MM.1S (cell line): ENCODE measurements around the gene SLC8B1.

Experiments used
- DNase-seq: peaks from one replicate; pipeline ENCODE4 v3.0.0-alpha.2; 2015
- H2AFZ ChIP-seq: fragments of 300-600 bp; sonication (generic); 2 replicates; pipeline ENCODE4 v1.6.0; 2016; ENCODE audit warnings: antibody characterized with exemption, low read length
- H3F3A ChIP-seq: fragments of 300-600 bp; sonication (generic); 2 replicates; pipeline ENCODE4 v1.6.1; 2016; ENCODE audit warnings: mild to moderate bottlenecking, antibody characterized with exemption, low read length, moderate library complexity, mixed read lengths; ENCODE audit not compliant: insufficient read depth
- H3K27ac ChIP-seq: fragments of 300-600 bp; sonication (generic); 2 replicates; pipeline ENCODE4 v1.5.1; 2016; ENCODE audit warnings: mild to moderate bottlenecking, low read length
- H3K27me3 ChIP-seq: fragments of 300-600 bp; sonication (generic); replicated peaks from 2 replicates; pipeline ENCODE4 v1.6.0; 2016; ENCODE audit warnings: low read length; ENCODE audit not compliant: insufficient read depth
- H3K36me3 ChIP-seq: fragments of 300-600 bp; sonication (generic); replicated peaks from 2 replicates; pipeline ENCODE4 v1.6.1; 2016; ENCODE audit warnings: mild to moderate bottlenecking, low read length, mixed read lengths; ENCODE audit not compliant: insufficient read depth
- H3K4me1 ChIP-seq: fragments of 300-600 bp; sonication (generic); 2 replicates; pipeline ENCODE4 v1.6.1; 2016; ENCODE audit warnings: low read length, mixed read lengths
- H3K4me2 ChIP-seq: fragments of 300-600 bp; sonication (generic); 2 replicates; pipeline ENCODE4 v1.6.0; 2016; ENCODE audit warnings: low read depth, low read length
- H3K4me3 ChIP-seq: fragments of 300-600 bp; sonication (generic); 2 replicates; pipeline ENCODE4 v1.5.1; 2016; ENCODE audit warnings: low read length, mixed read lengths
- H3K79me2 ChIP-seq: fragments of 300-600 bp; sonication (generic); 2 replicates; pipeline ENCODE4 v1.6.1; 2016; ENCODE audit warnings: mixed run types, low read length, mixed read lengths
- H3K9ac ChIP-seq: fragments of 300-600 bp; sonication (generic); 2 replicates; pipeline ENCODE4 v1.6.1; 2016; ENCODE audit warnings: low read length, mixed read lengths
- H3K9me2 ChIP-seq: fragments of 300-600 bp; sonication (generic); replicated peaks from 2 replicates; pipeline ENCODE4 v1.6.1; 2016; ENCODE audit warnings: mild to moderate bottlenecking, low read length, mixed read lengths; ENCODE audit not compliant: insufficient read depth
- H3K9me3 ChIP-seq: fragments of 300-600 bp; sonication (generic); replicated peaks from 2 replicates; pipeline ENCODE4 v1.6.1; 2016; ENCODE audit warnings: mild to moderate bottlenecking, low read length, mixed read lengths; ENCODE audit not compliant: insufficient read depth
- H4K20me1 ChIP-seq: fragments of 300-600 bp; sonication (generic); 2 replicates; pipeline ENCODE4 v1.6.1; 2016; ENCODE audit warnings: mild to moderate bottlenecking, low read length, moderate library complexity, mixed read lengths; ENCODE audit not compliant: insufficient read depth
- EZH2 ChIP-seq: fragments of 300-600 bp; sonication (generic); optimal IDR thresholded peaks from 2 replicates; pipeline ENCODE3; 2017; ENCODE audit warnings: low read depth, mild to moderate bottlenecking, antibody characterized with exemption, low read length, mixed read lengths
- EZH2phosphoT487 ChIP-seq: fragments of 300-600 bp; sonication (generic); IDR thresholded peaks from 2 replicates; pipeline ENCODE4 v1.6.1; 2018; ENCODE audit warnings: antibody characterized with exemption, low read length
- TF ChIP-seq, protein P1 (sequence below): fragments of 300-600 bp; sonication (generic); IDR thresholded peaks from 2 replicates; pipeline ENCODE4 v1.5.1; 2016; ENCODE audit warnings: antibody characterized with exemption, low read length, mixed read lengths

SLC8B1 gene

DNA sequence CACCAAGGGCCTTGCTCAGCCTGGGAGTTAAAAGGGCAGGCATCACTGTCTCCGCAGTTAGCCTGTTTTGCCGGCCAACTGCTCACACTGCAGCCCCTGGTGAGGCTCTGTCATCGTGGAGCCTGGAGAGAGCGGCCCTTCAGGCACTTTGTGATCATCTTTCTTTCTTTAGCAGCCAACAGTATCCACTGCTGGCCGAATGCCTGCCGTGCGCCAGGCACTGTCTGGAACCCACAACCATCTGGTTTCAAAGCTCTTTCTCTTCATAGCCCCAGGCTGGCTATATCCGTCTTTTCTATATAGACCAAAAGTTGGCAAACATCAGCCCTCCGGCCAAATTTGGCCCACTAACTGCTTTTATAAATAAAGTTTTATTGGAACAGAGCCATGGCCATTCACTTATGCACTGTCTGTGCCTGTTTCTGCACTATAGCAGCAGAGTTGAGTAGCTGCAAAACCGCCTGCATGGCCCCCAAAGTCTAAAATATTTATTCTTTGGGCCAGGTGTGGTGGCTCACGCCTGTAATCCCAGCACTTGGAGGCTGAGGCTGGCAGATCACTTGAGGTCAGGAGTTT lies 29.5 kb downstream of the SLC8B1 start:
- Histone ChIP-seq H4K20me1 (no peaks in the 10 kb centered on the region), H3K4me3 (no peak overlapping the region), H3F3A (no peaks in the 10 kb centered on the region), H3K27ac (no peak overlapping the region), H3K36me3 (no peaks in the 10 kb centered on the region), H3K9me3 (no peaks in the 10 kb centered on the region), H3K27me3 (no peaks in the 10 kb centered on the region), H3K4me1 (no peaks in the 10 kb centered on the region), H3K9me2 (no peaks in the 10 kb centered on the region), H3K9ac (no peak overlapping the region), H2AFZ (no peak overlapping the region), H3K79me2 (no peaks in the 10 kb centered on the region), H3K4me2 (no peak overlapping the region)
- TF ChIP-seq EZH2phosphoT487 (no peak), EZH2 (no peak)
- TF ChIP-seq, protein P1, sequence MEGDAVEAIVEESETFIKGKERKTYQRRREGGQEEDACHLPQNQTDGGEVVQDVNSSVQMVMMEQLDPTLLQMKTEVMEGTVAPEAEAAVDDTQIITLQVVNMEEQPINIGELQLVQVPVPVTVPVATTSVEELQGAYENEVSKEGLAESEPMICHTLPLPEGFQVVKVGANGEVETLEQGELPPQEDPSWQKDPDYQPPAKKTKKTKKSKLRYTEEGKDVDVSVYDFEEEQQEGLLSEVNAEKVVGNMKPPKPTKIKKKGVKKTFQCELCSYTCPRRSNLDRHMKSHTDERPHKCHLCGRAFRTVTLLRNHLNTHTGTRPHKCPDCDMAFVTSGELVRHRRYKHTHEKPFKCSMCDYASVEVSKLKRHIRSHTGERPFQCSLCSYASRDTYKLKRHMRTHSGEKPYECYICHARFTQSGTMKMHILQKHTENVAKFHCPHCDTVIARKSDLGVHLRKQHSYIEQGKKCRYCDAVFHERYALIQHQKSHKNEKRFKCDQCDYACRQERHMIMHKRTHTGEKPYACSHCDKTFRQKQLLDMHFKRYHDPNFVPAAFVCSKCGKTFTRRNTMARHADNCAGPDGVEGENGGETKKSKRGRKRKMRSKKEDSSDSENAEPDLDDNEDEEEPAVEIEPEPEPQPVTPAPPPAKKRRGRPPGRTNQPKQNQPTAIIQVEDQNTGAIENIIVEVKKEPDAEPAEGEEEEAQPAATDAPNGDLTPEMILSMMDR, result no peak
- DNase-seq, result no peak

DNA sequence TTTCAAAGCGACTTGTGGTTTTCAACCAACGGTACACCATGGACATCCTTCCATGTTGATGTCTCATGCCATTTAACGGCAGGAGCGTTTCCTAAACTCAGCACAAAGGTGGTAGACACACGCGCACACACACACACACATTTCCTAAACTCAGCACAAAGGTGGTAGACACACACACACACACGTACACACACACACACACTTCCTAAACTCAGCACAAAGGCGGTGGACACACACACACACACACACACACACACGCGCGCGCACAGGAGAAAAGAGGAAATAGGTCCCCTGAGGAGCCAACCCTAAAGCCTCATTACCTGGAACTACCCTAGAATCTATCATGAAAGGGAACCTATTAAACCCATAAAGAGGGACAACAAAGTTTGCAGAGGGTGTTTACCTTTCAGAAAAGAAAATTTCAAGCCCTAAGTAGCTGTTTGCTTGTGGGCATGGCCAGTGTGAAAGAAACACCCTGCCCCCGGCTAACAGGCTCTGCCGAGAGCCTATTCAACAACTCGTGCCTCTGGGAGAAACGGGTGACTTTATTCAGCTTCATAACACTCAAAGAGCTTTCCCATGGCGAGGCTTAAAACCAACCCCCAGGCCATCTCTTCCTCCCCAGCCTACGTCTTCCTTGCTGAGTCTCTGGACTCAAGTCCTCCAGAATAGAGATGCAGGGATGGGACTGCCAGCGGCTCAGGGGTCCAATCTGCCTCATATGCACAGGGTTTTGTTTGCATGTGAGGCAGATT lies 31.8 kb downstream of the SLC8B1 start:
- no peak overlapping the region for H3K27ac ChIP-seq
- DNase-seq, result no peak

GRCh38 chr12:113302466-113302865 lies 32.4 kb downstream of the SLC8B1 start:
- Histone ChIP-seq H3K9ac (no peak overlapping the region), H3K27me3 (no peaks in the 10 kb centered on the region), H3K9me2 (no peaks in the 10 kb centered on the region), H2AFZ (no peak overlapping the region), H3K9me3 (no peaks in the 10 kb centered on the region), H4K20me1 (no peaks in the 10 kb centered on the region), H3K4me3 (no peak overlapping the region), H3F3A (no peaks in the 10 kb centered on the region), H3K36me3 (no peaks in the 10 kb centered on the region), H3K27ac (no peak overlapping the region), H3K79me2 (no peaks in the 10 kb centered on the region), H3K4me2 (no peak overlapping the region), H3K4me1 (no peaks in the 10 kb centered on the region)
- no peak for TF ChIP-seq EZH2
- TF ChIP-seq, protein P1, result no peak
- no peak for TF ChIP-seq EZH2phosphoT487
- DNase-seq, result no peak

More for the DNA sequence above, 31.8 kb downstream of the SLC8B1 start:
- Histone ChIP-seq H3K4me1 (no peaks in the 10 kb centered on the region), H3K36me3 (no peaks in the 10 kb centered on the region), H3K9ac (no peak overlapping the region), H3K4me2 (no peak overlapping the region), H2AFZ (no peak overlapping the region), H3K79me2 (no peaks in the 10 kb centered on the region), H3F3A (no peaks in the 10 kb centered on the region), H3K27me3 (no peaks in the 10 kb centered on the region), H3K9me3 (no peaks in the 10 kb centered on the region), H3K4me3 (no peak overlapping the region), H4K20me1 (no peaks in the 10 kb centered on the region), H3K9me2 (no peaks in the 10 kb centered on the region)
- no peak for TF ChIP-seq EZH2phosphoT487
- TF ChIP-seq, protein P1, result no peak
- TF ChIP-seq EZH2, result no peak
